Subcutaneous adipose tissue (tissue), 4 donors: ENCODE data around the gene SMG6. TPM values are rescaled to one million over a fixed set of nuclear protein-coding genes. Genes with fewer than 3 reads are reported as not detected.

Source experiments
- total RNA-seq, 4 donors: library from RNA; depleted of rRNA; stranded (reverse); fragments of >200 nt; gene quantifications; one replicate each; pipeline ENCODE4 v1.1.0, GENCODE V29; 2016
- TF ChIP-seq, protein P1 (sequence below): fragments of 450-650 bp; IDR thresholded peaks from one replicate; pipeline ENCODE4 v1.5.1; 2016; ENCODE audit warnings: low read depth, mild to moderate bottlenecking, control low read depth, antibody characterized with exemption, moderate library complexity

The SMG6 gene
- total RNA-seq, 4 donors from 2014 or later = 14.5 to 50.7 (median 19.4) TPM

DNA sequence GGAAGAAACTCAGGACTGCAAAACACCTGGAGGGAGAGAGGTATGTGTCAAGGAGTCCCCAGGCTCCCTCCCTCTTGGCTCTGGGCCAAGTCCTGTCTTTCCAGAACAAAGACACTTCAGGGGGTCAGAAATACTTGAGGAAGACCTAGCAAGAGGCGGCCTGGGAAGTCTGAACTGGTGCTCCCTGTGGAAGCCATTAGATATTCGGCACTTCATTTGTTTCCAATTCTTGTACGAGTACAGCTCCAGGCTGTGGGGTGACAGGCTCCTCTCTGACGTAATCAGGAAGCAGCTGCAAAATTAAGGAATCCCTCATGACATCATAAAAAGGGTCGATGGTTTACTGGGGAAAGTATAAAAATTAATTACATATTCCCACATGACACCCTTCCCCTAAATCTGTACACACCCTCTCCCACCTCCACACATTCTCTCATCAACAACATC is 108.7 kb downstream of the SMG6 start:
- TF ChIP-seq, protein P1, sequence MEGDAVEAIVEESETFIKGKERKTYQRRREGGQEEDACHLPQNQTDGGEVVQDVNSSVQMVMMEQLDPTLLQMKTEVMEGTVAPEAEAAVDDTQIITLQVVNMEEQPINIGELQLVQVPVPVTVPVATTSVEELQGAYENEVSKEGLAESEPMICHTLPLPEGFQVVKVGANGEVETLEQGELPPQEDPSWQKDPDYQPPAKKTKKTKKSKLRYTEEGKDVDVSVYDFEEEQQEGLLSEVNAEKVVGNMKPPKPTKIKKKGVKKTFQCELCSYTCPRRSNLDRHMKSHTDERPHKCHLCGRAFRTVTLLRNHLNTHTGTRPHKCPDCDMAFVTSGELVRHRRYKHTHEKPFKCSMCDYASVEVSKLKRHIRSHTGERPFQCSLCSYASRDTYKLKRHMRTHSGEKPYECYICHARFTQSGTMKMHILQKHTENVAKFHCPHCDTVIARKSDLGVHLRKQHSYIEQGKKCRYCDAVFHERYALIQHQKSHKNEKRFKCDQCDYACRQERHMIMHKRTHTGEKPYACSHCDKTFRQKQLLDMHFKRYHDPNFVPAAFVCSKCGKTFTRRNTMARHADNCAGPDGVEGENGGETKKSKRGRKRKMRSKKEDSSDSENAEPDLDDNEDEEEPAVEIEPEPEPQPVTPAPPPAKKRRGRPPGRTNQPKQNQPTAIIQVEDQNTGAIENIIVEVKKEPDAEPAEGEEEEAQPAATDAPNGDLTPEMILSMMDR = no peak

DNA sequence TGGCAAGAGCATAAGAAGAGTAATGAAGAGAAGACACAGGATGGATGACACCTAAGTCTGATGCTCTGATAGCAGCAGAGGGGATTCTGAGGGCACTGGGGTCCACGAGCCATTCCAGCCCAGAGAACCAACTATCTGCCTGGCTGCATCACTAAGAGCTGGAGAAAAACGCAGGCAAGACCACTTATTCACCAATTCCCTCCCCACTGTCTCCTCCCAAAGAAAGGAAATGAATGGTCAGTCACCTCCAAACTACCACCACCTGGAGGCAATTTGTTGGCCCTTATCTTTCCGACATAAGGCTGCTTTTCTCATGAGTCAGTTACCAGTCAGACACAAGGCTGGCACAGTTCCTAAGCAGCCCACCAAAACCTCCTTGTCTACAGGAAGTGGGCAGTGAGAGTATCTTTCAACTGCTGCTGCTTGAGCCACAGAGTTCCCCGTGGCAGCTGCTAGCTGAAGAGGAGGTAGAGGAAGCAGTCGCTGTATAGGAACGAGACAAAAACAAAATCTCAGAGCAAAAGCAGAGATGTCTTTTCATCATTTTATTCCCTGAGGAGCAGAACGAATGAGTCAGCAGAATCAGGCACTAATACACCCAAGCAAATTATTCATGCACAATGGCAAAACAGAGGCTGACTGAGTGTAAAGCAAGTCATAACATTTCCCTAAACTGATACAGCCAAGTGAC is 111.1 kb downstream of the SMG6 start:
- TF ChIP-seq, protein P1 = no peak

DNA sequence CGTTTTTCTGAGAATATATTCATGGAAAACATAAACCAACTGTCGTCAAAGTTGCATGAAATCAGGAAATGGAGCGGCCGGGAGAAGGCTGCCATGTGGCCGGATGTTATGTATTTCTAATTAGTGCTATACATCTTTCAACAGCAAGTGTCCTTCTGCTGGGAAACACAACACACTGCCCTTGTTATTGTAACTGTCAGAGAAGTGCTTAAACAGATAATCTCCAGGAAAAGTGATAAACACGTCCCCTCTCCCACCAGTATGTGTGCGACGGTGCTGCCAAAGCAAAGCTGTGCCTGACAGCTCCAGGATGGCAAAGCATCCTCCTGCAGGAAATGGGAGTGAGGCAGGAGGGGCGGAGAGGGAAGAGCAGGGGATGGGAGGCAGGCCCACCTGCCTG is 111.8 kb downstream of the SMG6 start:
- TF ChIP-seq, protein P1 = no peak

DNA sequence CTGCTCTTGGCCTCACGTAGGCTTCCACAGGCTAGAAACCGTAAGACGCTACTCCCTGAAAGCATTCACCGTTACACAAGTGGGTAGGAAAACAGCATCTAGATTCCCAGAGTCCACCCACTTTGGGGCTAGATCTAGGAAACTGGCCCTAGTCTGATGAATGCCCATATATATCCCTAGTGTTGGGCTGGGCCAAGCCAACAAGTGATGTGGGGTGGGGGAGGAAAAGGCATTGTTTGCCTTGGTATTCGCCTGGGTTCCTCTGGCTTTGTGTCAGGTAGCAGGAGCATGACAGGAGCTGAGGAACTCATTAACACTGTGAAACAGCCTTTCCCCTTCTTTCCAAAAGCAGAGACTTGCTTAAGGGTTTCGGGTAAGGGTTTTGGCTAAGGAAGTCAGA is 112.4 kb downstream of the SMG6 start:
- TF ChIP-seq, protein P1 = no peak

DNA sequence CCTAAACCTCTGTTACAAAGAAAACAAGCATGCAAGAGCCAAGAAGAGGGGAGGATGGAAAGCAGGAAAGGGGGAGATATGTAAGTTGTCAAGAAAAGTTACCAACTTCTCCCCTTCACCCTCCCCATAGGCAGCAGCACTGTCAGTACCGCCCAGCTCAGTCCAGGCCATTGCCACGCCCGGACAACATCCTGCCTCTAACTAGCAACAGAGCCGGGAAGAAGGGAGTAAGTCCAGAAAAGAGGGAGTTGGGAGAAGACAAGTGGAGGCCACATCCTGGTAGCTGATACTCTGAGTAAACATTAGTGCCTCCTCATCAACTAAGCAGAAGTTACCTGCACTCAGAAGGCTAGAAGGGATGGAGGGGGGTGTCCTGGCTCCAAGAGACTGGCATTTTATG is 113.6 kb downstream of the SMG6 start:
- TF ChIP-seq, protein P1 = no peak

DNA sequence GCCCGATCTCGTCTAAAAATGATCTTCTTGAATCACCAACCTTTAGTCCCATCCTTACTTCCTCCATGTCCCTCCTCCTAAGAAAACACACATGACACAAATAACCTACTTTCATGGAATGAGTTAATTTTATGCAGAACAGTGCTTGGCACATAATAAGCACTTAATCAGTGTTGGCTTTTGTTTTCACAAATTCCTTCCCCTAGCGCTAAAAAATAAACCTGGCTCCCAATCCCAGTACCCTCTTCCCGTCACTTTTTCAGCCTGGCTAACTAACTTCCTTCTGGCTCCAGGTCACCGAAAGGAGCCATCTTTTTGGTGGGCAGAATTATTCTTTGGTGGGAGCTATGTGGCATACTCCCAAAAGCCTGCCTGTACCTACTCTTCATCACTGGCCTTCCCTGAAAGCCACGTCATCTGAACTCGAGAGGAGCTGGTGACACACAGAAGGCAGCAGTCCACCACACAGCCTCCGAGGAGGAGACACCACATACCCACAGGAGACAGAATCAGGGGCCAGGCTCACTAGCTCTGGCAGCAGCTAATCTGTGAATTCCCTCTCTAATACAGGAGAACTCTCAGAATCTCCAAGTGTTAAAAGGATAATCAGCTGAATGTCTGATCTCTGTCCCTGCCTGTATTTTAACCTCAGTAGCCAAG is 114.5 kb downstream of the SMG6 start:
- TF ChIP-seq, protein P1 = no peak

DNA sequence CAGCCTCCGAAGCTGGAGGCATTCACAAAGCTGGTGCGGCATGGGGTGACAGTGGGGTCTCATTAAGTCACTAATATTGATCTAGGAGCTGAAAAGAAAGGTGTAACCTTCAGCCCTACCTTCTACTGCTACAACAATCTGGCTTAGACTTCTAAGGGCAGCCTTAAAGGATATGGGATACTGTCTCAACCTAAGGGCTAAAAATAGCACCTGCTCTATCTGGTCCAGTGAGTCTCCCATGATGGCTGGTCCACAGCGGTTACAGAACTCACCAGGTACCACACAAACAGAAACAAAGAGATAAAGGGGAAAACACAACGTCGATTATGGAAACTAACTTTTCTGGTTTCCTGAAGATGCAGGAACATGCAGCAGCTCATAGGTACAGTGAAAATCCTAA is 115.8 kb downstream of the SMG6 start:
- TF ChIP-seq, protein P1 = no peak
